Measurements from ENCODE around the gene KATNBL1. TPM values are rescaled to one million over a fixed set of nuclear protein-coding genes. Genes with fewer than 3 reads are reported as not detected.

Gene KATNBL1
- total and polyA plus RNA-seq, 12 donors = 10.3 to 63.9 (median 23.9) TPM

- intact Hi-C loops (cut with DNase I) = no loop called here
- no peak for DNase-seq
- H3K27ac ChIP-seq = no peak overlapping the region
- H3K4me1 ChIP-seq (replicated peaks in 1 of 2) = no peaks in the 10 kb centered on the region
- no peak overlapping the region for H3K4me3 ChIP-seq
- 94 to 100% (median 97%) methylated on average over 1 of the region's 1 CpG for WGBS, 4 donors
- H3K27me3 ChIP-seq = no peaks in the 10 kb centered on the region
- H3K9me3 ChIP-seq (replicated peaks in 1 of 3) = no peaks in the 10 kb centered on the region
- H3K36me3 ChIP-seq (replicated peaks in 1 of 2) = no peaks in the 10 kb centered on the region
- TF ChIP-seq POLR2A (IDR thresholded peaks at IDR 0.05) (no peak), CTCF (IDR thresholded peaks at IDR 0.05) (no peak)
Measured at GRCh38 chr15:34132881-34133280, 77.0 kb downstream of the KATNBL1 start.

- Histone ChIP-seq H3K4me1 (replicated peaks in 1 of 2) (no peaks in the 10 kb centered on the region), H3K27ac (no peak overlapping the region), H3K4me3 (no peak overlapping the region), H3K27me3 (no peaks in the 10 kb centered on the region), H3K36me3 (replicated peaks in 1 of 2) (no peaks in the 10 kb centered on the region), H3K9me3 (replicated peaks in 1 of 3) (no peaks in the 10 kb centered on the region)
- 45 to 50% (median 50%) methylated on average over 2 of the region's 2 CpGs for WGBS, 4 donors
- no peak for DNase-seq
- intact Hi-C loops (cut with DNase I) = no loop called here
- TF ChIP-seq CTCF (IDR thresholded peaks at IDR 0.05) (no peak), POLR2A (IDR thresholded peaks at IDR 0.05) (no peak)
Measured at GRCh38 chr15:34128898-34129297, 81.0 kb downstream of the KATNBL1 start.

GRCh38 chr15:34126522-34126921, 83.4 kb downstream of the KATNBL1 start:
- H3K4me3 ChIP-seq = no peak overlapping the region
- no peaks in the 10 kb centered on the region for H3K27me3 ChIP-seq
- H3K36me3 ChIP-seq (replicated peaks in 1 of 2) = no peaks in the 10 kb centered on the region
- H3K4me1 ChIP-seq (replicated peaks in 1 of 2) = no peaks in the 10 kb centered on the region
- no peaks in the 10 kb centered on the region for H3K9me3 ChIP-seq (replicated peaks in 1 of 3)
- no peak for TF ChIP-seq POLR2A (IDR thresholded peaks at IDR 0.05)
- no peak for TF ChIP-seq CTCF (IDR thresholded peaks at IDR 0.05)
- no peak for DNase-seq
- H3K27ac ChIP-seq = no peak overlapping the region
- intact Hi-C loops (cut with DNase I) = no loop called here

GRCh38 chr15:34125945-34126344, 84.0 kb downstream of the KATNBL1 start:
- Histone ChIP-seq H3K36me3 (replicated peaks in 1 of 2) (no peaks in the 10 kb centered on the region), H3K4me1 (replicated peaks in 1 of 2) (no peaks in the 10 kb centered on the region), H3K27me3 (no peaks in the 10 kb centered on the region), H3K4me3 (no peak overlapping the region), H3K9me3 (replicated peaks in 1 of 3) (no peaks in the 10 kb centered on the region), H3K27ac (no peak overlapping the region)
- TF ChIP-seq CTCF (IDR thresholded peaks at IDR 0.05) (no peak), POLR2A (IDR thresholded peaks at IDR 0.05) (no peak)
- no peak for DNase-seq
- WGBS, 4 donors = 41 to 52% (median 46%) methylated on average over 1 of the region's 1 CpG
- intact Hi-C loops (cut with DNase I) = no loop called here
